ENCODE data around the gene SNURF.

DNA sequence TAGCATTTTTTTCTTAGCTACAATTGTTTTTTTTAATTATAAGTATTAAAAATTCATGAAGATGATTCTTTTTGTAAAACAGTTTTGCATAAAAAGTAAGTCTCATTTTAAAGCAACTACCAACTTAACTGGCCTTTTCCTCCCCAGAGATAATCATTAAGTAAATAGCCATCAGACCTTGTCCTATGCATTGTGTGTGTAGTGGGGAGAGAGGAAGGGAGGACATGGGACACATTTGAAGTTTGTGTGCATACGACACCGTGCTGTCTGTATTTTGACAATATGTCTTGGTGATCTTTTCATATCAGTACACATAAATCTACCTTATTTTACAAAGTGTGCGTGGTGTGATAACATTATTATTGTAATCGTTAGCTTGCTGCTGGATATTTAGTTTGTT, 8.1 kb downstream of the SNURF start:
- TF ChIP-seq, protein P1, sequence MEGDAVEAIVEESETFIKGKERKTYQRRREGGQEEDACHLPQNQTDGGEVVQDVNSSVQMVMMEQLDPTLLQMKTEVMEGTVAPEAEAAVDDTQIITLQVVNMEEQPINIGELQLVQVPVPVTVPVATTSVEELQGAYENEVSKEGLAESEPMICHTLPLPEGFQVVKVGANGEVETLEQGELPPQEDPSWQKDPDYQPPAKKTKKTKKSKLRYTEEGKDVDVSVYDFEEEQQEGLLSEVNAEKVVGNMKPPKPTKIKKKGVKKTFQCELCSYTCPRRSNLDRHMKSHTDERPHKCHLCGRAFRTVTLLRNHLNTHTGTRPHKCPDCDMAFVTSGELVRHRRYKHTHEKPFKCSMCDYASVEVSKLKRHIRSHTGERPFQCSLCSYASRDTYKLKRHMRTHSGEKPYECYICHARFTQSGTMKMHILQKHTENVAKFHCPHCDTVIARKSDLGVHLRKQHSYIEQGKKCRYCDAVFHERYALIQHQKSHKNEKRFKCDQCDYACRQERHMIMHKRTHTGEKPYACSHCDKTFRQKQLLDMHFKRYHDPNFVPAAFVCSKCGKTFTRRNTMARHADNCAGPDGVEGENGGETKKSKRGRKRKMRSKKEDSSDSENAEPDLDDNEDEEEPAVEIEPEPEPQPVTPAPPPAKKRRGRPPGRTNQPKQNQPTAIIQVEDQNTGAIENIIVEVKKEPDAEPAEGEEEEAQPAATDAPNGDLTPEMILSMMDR (IDR thresholded peaks at IDR 0.05): no peak
- TF ChIP-seq EZH2 (IDR thresholded peaks at IDR 0.05; ENCODE audit: borderline replicate concordance, insufficient read depth, low read depth, low read length, poor library complexity, severe bottlenecking): no peak
